MG63 (cell line): ENCODE results near the gene LPAR1. TPM values are rescaled to one million over a fixed set of nuclear protein-coding genes. Genes with fewer than 3 reads are reported as not detected.
"Not testable (repeated sequence)": the region's sequence is repeated elsewhere in the genome, so short reads cannot be mapped to it uniquely, and the experiment has no call there.

ENCODE experiments used
- DNase-seq: peaks from one replicate; pipeline ENCODE4 v3.0.0-alpha.2; 2020
- H3K27me3 ChIP-seq: fragments of 250-450 bp; sonication (Bioruptor Pico); 2 replicates; pipeline ENCODE4 v1.5.1; 2020; ENCODE audit warnings: mild to moderate bottlenecking, moderate library complexity
- H3K36me3 ChIP-seq: fragments of 250-450 bp; sonication (Bioruptor Pico); 2 replicates; pipeline ENCODE4 v1.5.1; 2020; ENCODE audit warnings: mild to moderate bottlenecking, moderate library complexity
- H3K4me3 ChIP-seq: fragments of 250-450 bp; sonication (Bioruptor Pico); 2 replicates; pipeline ENCODE4 v1.5.1; 2020; ENCODE audit warnings: mild to moderate bottlenecking, moderate library complexity
- H3K9me3 ChIP-seq: fragments of 250-450 bp; sonication (Bioruptor Pico); 2 replicates; pipeline ENCODE4 v1.5.1; 2020; ENCODE audit warnings: mild to moderate bottlenecking, moderate library complexity
- total RNA-seq: library from RNA; depleted of rRNA; stranded (reverse); fragments of >200 nt; shearing (Covaris generic); gene quantifications from 2 replicates; pipeline ENCODE4 v1.2.3, GENCODE V29; 2014; ENCODE audit warnings: low replicate concordance

The LPAR1 gene
- total RNA-seq, 1 experiment from 2014 or later: 168 TPM

GRCh38 chr9:111047287-111047686, 9.0 kb upstream of the LPAR1 start:
- not testable (repeated sequence) for H3K4me3 ChIP-seq, H3K27me3 ChIP-seq, H3K36me3 ChIP-seq, DNase-seq, H3K9me3 ChIP-seq

GRCh38 chr9:111041902-111042301, 3.6 kb upstream of the LPAR1 start:
- H3K27me3 ChIP-seq: no peaks in the 10 kb centered on the region
- no peak for DNase-seq
- no peak overlapping the region for H3K4me3 ChIP-seq
- peaks cover 6% of the 10 kb centered on the region for H3K36me3 ChIP-seq
- no peaks in the 10 kb centered on the region for H3K9me3 ChIP-seq

GRCh38 chr9:111040494-111040893, 2.2 kb upstream of the LPAR1 start:
- no peaks in the 10 kb centered on the region for H3K9me3 ChIP-seq
- H3K4me3 ChIP-seq: no peak overlapping the region
- DNase-seq: no peak
- peaks cover 19% of the 10 kb centered on the region for H3K36me3 ChIP-seq
- no peaks in the 10 kb centered on the region for H3K27me3 ChIP-seq

- no peaks in the 10 kb centered on the region for H3K9me3 ChIP-seq
- no peaks in the 10 kb centered on the region for H3K27me3 ChIP-seq
- H3K4me3 ChIP-seq: peak overlapping the region; percentile 69
- no peak for DNase-seq
- H3K36me3 ChIP-seq: peaks cover 30% of the 10 kb centered on the region
These were observed 1.1 kb upstream of the LPAR1 start for GRCh38 chr9:111039231-111039906.

- no peaks in the 10 kb centered on the region for H3K27me3 ChIP-seq
- no peaks in the 10 kb centered on the region for H3K9me3 ChIP-seq
- peak overlapping the region; percentile 82 for H3K4me3 ChIP-seq
- H3K36me3 ChIP-seq: peaks cover 41% of the 10 kb centered on the region
- DNase-seq: no peak
These were observed 451 bp downstream of the LPAR1 start for GRCh38 chr9:111037708-111038330.

GRCh38 chr9:111037356-111037707, 938 bp downstream of the LPAR1 start:
- DNase-seq: no peak
- H3K27me3 ChIP-seq: no peaks in the 10 kb centered on the region
- H3K9me3 ChIP-seq: no peaks in the 10 kb centered on the region
- H3K36me3 ChIP-seq: peaks cover 46% of the 10 kb centered on the region
- H3K4me3 ChIP-seq: peak overlapping the region; percentile 82

GRCh38 chr9:111036946-111037345, 1.3 kb downstream of the LPAR1 start:
- Histone ChIP-seq H3K27me3 (no peaks in the 10 kb centered on the region), H3K4me3 (peak overlapping the region; percentile 82), H3K36me3 (peaks cover 50% of the 10 kb centered on the region), H3K9me3 (no peaks in the 10 kb centered on the region)
- DNase-seq: no peak

- peak; percentile 76 for DNase-seq
- Histone ChIP-seq H3K27me3 (no peaks in the 10 kb centered on the region), H3K4me3 (peak overlapping the region; percentile 82)
These were observed 1.9 kb downstream of the LPAR1 start for GRCh38 chr9:111036429-111036789.

GRCh38 chr9:111035543-111036428, 2.5 kb downstream of the LPAR1 start:
- H3K27me3 ChIP-seq: no peaks in the 10 kb centered on the region
- peaks cover 59% of the 10 kb centered on the region for H3K36me3 ChIP-seq
- no peak for DNase-seq
- peak overlapping the region; percentile 82 for H3K4me3 ChIP-seq
- no peaks in the 10 kb centered on the region for H3K9me3 ChIP-seq

More at GRCh38 chr9:111036429-111036789, 1.9 kb downstream of the LPAR1 start:
- peaks cover 55% of the 10 kb centered on the region for H3K36me3 ChIP-seq
- H3K9me3 ChIP-seq: no peaks in the 10 kb centered on the region

GRCh38 chr9:111034898-111035539, 3.3 kb downstream of the LPAR1 start:
- peaks cover 67% of the 10 kb centered on the region for H3K36me3 ChIP-seq
- H3K27me3 ChIP-seq: no peaks in the 10 kb centered on the region
- peak overlapping the region; percentile 82 for H3K4me3 ChIP-seq
- DNase-seq: peak; percentile 23
- no peaks in the 10 kb centered on the region for H3K9me3 ChIP-seq

GRCh38 chr9:111034170-111034897, 3.9 kb downstream of the LPAR1 start:
- H3K9me3 ChIP-seq: no peaks in the 10 kb centered on the region
- H3K36me3 ChIP-seq: peaks cover 72% of the 10 kb centered on the region
- H3K27me3 ChIP-seq: no peaks in the 10 kb centered on the region
- H3K4me3 ChIP-seq: peak overlapping the region; percentile 82
- peak; percentile 29 for DNase-seq

- no peak overlapping the region for H3K4me3 ChIP-seq
- no peak for DNase-seq
- H3K27me3 ChIP-seq: no peaks in the 10 kb centered on the region
- H3K9me3 ChIP-seq: no peaks in the 10 kb centered on the region; the same call in none of the 2 replicates
- peaks cover 91% of the 10 kb centered on the region for H3K36me3 ChIP-seq
These were observed 7.8 kb downstream of the LPAR1 start for GRCh38 chr9:111030492-111030891.

GRCh38 chr9:111029260-111029659, 9.0 kb downstream of the LPAR1 start:
- H3K4me3 ChIP-seq: no peak overlapping the region
- H3K27me3 ChIP-seq: no peaks in the 10 kb centered on the region

GRCh38 chr9:111027798-111028197, 10.5 kb downstream of the LPAR1 start:
- peaks cover 90% of the 10 kb centered on the region for H3K36me3 ChIP-seq
- H3K9me3 ChIP-seq: peaks cover 4% of the 10 kb centered on the region
- H3K4me3 ChIP-seq: no peak overlapping the region
- no peak for DNase-seq
- no peaks in the 10 kb centered on the region for H3K27me3 ChIP-seq

More at GRCh38 chr9:111029260-111029659, 9.0 kb downstream of the LPAR1 start:
- H3K9me3 ChIP-seq: peaks cover 4% of the 10 kb centered on the region
- DNase-seq: no peak
- H3K36me3 ChIP-seq: peaks cover 89% of the 10 kb centered on the region

- no peaks in the 10 kb centered on the region for H3K27me3 ChIP-seq
These were observed 15.1 kb downstream of the LPAR1 start for GRCh38 chr9:111023128-111023527.

GRCh38 chr9:111020594-111020993, 17.7 kb downstream of the LPAR1 start:
- peaks cover 4% of the 10 kb centered on the region for H3K9me3 ChIP-seq

More at GRCh38 chr9:111023128-111023527, 15.1 kb downstream of the LPAR1 start:
- no peak for DNase-seq
- Histone ChIP-seq H3K4me3 (no peak overlapping the region), H3K9me3 (peaks cover 4% of the 10 kb centered on the region), H3K36me3 (peaks cover 82% of the 10 kb centered on the region)

More at GRCh38 chr9:111020594-111020993, 17.7 kb downstream of the LPAR1 start:
- H3K27me3 ChIP-seq: no peaks in the 10 kb centered on the region
- H3K36me3 ChIP-seq: peaks cover 80% of the 10 kb centered on the region
- DNase-seq: no peak
- H3K4me3 ChIP-seq: no peak overlapping the region
